Adipocyte (in vitro differentiated cells): Measurements from ENCODE around the gene ATP13A3.
"Not testable (repeated sequence)": the region's sequence is repeated elsewhere in the genome, so short reads cannot be mapped to it uniquely, and the experiment has no call there.

Experiments
- DNase-seq: peaks from one replicate; pipeline ENCODE4 v3.0.0-alpha.2; 2015; ENCODE audit warnings: low read depth
- H3K27me3 ChIP-seq: replicated peaks from 2 replicates; pipeline ENCODE4 v1.7.0; 2013; ENCODE audit warnings: mild to moderate bottlenecking, low read length, moderate library complexity; ENCODE audit not compliant: control insufficient read depth, insufficient read depth
- H3K36me3 ChIP-seq: 2 replicates; pipeline ENCODE4 v1.7.0; 2013; ENCODE audit warnings: low read length, mild to moderate bottlenecking, moderate library complexity; ENCODE audit not compliant: control insufficient read depth, insufficient read depth, severe bottlenecking
- H3K4me1 ChIP-seq: 2 replicates; pipeline ENCODE4 v1.7.0; 2013; ENCODE audit warnings: mild to moderate bottlenecking, low read length, moderate library complexity; ENCODE audit not compliant: control insufficient read depth, insufficient read depth
- H3K4me3 ChIP-seq: 2 replicates; pipeline ENCODE4 v1.7.0; 2013; ENCODE audit warnings: mild to moderate bottlenecking, low read length, moderate library complexity
- H3K9ac ChIP-seq: 2 replicates; pipeline ENCODE4 v1.7.0; 2013; ENCODE audit warnings: mild to moderate bottlenecking, low read length, moderate library complexity
- H3K9me3 ChIP-seq: 2 replicates; pipeline ENCODE4 v1.7.0; 2013; ENCODE audit warnings: mild to moderate bottlenecking, low read length, moderate library complexity; ENCODE audit not compliant: control insufficient read depth

ATP13A3 gene

DNA sequence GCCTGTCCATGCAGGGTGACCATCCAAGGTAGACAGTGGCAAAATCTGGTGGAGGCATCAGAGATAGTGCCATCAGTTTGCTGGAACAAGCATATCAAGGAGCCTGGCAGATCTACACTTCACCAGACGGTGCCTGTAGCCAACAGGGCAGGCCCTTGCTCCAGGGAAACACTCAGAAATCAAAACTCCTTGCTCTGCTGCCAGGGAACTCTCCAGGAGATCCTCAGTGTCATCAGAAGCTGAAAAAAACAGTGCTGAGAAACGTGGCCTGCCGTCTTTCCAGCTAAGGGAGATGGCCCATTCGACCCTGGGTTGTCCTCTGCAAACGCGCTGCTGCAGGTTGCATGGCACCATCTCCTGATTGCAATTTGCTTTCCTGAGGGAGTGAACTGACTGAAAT, 30.5 kb upstream of the ATP13A3 start:
- H3K36me3 ChIP-seq = no peaks in the 10 kb centered on the region
- no peaks in the 10 kb centered on the region for H3K27me3 ChIP-seq
- no peak overlapping the region for H3K4me3 ChIP-seq
- H3K9me3 ChIP-seq = no peaks in the 10 kb centered on the region
- H3K9ac ChIP-seq = no peak overlapping the region
- DNase-seq = no peak
- H3K4me1 ChIP-seq = peaks cover 31% of the 10 kb centered on the region

GRCh38 chr3:194514626-194515025, 27.8 kb upstream of the ATP13A3 start:
- Histone ChIP-seq H3K9me3 (no peaks in the 10 kb centered on the region), H3K4me1 (peaks cover 14% of the 10 kb centered on the region), H3K27me3 (no peaks in the 10 kb centered on the region), H3K4me3 (no peak overlapping the region), H3K9ac (no peak overlapping the region), H3K36me3 (no peaks in the 10 kb centered on the region)
- DNase-seq = no peak

DNA sequence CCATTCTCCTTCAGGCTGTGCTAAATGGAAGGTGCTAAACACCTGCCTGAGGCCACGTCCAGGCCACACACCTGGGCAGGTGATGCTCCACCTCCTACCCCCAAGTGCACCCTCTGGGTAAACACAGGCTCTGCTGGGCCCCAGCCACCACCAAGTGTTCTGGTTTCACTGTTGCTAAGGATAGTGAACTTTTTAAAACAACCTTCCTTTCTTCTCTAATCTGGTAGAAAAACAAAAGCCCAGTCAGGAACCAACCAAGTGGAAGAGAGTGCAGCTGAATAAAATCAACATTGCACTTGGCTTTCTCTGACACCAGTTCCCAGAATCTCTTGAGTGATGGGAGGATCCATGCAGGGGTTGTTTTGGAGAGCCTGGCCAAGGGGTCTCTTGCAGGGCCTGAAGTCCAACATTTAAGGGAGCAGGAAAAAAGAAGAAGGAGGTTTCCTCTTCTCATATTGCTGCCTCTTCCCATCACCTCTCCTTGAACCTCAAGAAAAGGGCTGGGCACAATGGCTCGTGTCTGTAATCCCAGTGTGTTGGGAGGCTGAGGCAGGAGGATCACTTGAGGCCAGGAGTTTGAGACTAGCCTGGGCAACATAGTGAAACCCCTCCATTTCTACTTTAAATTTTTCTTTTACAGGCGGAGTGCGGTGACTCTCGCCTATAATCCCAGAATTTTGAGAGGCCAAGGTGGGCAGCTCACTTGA, 26.2 kb upstream of the ATP13A3 start:
- H3K4me1 ChIP-seq = peaks cover 15% of the 10 kb centered on the region
- H3K9ac ChIP-seq = no peak overlapping the region
- no peaks in the 10 kb centered on the region for H3K36me3 ChIP-seq
- no peak for DNase-seq
- no peak overlapping the region for H3K4me3 ChIP-seq
- no peaks in the 10 kb centered on the region for H3K27me3 ChIP-seq
- H3K9me3 ChIP-seq = no peaks in the 10 kb centered on the region

DNA sequence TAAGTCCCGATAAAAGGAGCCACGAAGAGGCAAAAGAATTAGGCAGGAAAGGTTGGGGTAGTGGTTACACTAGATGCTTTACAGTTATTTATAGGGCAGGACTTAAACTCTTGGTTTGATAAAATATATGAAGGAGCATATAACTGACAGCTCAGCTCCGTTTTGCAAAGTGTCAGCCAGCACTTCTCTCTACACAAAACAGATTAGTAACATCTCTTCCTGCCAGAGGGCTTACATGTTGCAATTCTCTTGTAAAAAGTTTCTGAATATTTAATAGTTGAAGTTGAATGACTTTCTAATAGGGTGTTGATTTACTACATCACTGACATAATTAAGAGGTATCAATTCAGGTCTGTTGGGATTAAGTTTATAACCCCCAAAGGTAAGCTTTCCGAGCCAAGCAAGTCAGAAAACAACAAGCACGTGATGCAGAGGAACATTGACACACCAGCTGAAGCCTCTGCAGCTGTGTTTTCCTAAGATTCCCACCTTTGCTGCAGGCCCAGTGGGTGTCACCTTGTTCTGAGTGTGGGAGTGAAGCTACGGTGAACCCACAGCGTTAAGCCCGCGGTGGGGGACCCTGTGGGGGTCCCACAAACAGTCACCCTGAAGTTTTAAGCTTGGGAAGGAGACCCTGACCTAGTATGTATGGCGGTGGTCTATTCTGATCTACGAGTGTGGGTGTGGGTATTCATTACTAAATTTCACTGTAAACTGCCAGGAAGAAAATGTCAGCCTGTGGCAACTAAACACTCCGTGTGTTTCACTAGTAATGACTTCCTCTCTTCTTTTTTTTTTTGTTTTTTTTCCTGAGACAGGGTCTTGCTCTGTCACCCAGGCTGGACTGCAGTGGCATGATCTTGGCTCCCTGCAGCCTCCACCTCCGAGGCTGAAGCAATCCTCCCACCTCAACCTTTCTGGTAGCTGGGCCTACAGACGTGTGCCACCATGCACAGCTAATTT, 22.0 kb upstream of the ATP13A3 start:
- H3K4me1 ChIP-seq = peaks cover 22% of the 10 kb centered on the region
- DNase-seq = no peak
- H3K9me3 ChIP-seq = no peaks in the 10 kb centered on the region
- peak overlapping the region; percentile 25 for H3K9ac ChIP-seq
- H3K4me3 ChIP-seq = no peak overlapping the region
- no peaks in the 10 kb centered on the region for H3K36me3 ChIP-seq
- H3K27me3 ChIP-seq = no peaks in the 10 kb centered on the region

DNA sequence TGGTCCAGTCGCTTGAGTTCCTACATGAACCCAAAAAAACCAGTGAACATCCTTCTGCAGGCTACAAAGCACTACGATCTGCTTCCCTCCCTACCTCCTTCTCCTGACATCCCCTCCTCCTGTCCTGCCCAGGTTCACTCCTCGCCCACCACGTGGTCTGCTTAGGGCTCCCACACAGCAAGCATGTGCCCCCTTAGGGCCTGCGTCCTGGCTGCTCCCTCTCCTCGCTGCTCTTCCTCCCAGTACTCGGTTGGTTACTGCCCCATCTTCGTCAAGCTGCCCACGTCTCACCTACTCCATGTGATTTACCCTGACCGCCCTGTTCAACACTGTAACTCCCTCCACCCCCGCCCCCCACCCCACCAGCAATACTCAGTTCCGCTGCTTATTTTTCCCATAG, 20.8 kb upstream of the ATP13A3 start:
- peaks cover 22% of the 10 kb centered on the region for H3K4me1 ChIP-seq
- H3K27me3 ChIP-seq = no peaks in the 10 kb centered on the region
- no peak for DNase-seq

GRCh38 chr3:194505791-194506415, 19.1 kb upstream of the ATP13A3 start:
- DNase-seq = no peak
- Histone ChIP-seq H3K27me3 (no peaks in the 10 kb centered on the region), H3K4me3 (no peak overlapping the region), H3K4me1 (peaks cover 22% of the 10 kb centered on the region), H3K9me3 (no peaks in the 10 kb centered on the region), H3K36me3 (no peaks in the 10 kb centered on the region), H3K9ac (no peak overlapping the region)

More for the DNA sequence above, 20.8 kb upstream of the ATP13A3 start:
- H3K9me3 ChIP-seq = no peaks in the 10 kb centered on the region
- no peaks in the 10 kb centered on the region for H3K36me3 ChIP-seq
- no peak overlapping the region for H3K4me3 ChIP-seq
- no peak overlapping the region for H3K9ac ChIP-seq

- Histone ChIP-seq H3K9me3 (no peaks in the 10 kb centered on the region), H3K9ac (no peak overlapping the region), H3K27me3 (no peaks in the 10 kb centered on the region), H3K36me3 (no peaks in the 10 kb centered on the region), H3K4me1 (peaks cover 22% of the 10 kb centered on the region), H3K4me3 (no peak overlapping the region)
- no peak for DNase-seq
Observed at GRCh38 chr3:194504861-194505260, 18.1 kb upstream of the ATP13A3 start.

DNA sequence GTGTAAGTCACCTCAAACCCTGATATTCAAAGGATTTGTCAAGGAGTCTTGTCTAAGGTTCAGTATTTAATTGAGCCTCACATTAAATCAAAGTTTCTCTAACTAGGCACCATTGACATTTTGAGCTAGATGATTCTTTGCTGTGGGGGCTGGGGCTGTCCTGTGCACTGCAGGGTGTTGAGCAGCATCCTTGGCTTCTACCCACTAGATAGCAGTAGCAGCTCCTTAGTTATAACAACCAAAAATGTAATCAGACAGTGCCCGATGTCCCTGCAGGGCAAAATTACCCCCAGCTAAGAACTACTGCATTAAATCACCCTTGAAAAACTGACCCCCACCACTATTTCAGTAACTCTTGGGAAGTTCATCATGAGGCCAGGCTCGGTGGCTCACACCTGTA, 17.3 kb upstream of the ATP13A3 start:
- Histone ChIP-seq H3K4me1 (peaks cover 22% of the 10 kb centered on the region), H3K9me3 (no peaks in the 10 kb centered on the region), H3K4me3 (no peak overlapping the region), H3K36me3 (no peaks in the 10 kb centered on the region), H3K9ac (no peak overlapping the region), H3K27me3 (no peaks in the 10 kb centered on the region)
- DNase-seq = no peak

- no peak overlapping the region for H3K9ac ChIP-seq
- no peaks in the 10 kb centered on the region for H3K27me3 ChIP-seq
- peaks cover 18% of the 10 kb centered on the region for H3K4me1 ChIP-seq
- no peaks in the 10 kb centered on the region for H3K9me3 ChIP-seq
- peak; percentile 67 for DNase-seq
- H3K36me3 ChIP-seq = no peaks in the 10 kb centered on the region
- H3K4me3 ChIP-seq = no peak overlapping the region
Observed at GRCh38 chr3:194503081-194503531, 16.3 kb upstream of the ATP13A3 start.

GRCh38 chr3:194500198-194500597, 13.4 kb upstream of the ATP13A3 start:
- Histone ChIP-seq H3K4me1 (peaks cover 26% of the 10 kb centered on the region), H3K27me3 (no peaks in the 10 kb centered on the region), H3K9ac (no peak overlapping the region), H3K36me3 (no peaks in the 10 kb centered on the region), H3K4me3 (no peak overlapping the region), H3K9me3 (no peaks in the 10 kb centered on the region)
- DNase-seq = no peak

- not testable (repeated sequence) for DNase-seq, H3K9ac ChIP-seq, H3K4me3 ChIP-seq, H3K27me3 ChIP-seq, H3K9me3 ChIP-seq, H3K36me3 ChIP-seq
- peaks cover 32% of the 10 kb centered on the region for H3K4me1 ChIP-seq
Observed at GRCh38 chr3:194499516-194499915, 12.7 kb upstream of the ATP13A3 start.
